Thyroid gland (tissue), 4 donors: Measurements from ENCODE around the gene CILP2.

ENCODE experiments used
- POLR2A ChIP-seq, 2 donors: fragments of 450-650 bp; IDR thresholded peaks; one replicate each; pipeline ENCODE4 v1.6.1; 2017; ENCODE audit warnings: antibody characterized with exemption in 2 of 2, mild to moderate bottlenecking in 2 of 2, moderate library complexity in 1 of 2
- TF ChIP-seq, protein P1 (sequence below), 6 experiments: fragments of 200-600 bp in 3 of 6; fragments of 450-650 bp in 3 of 6; sonication (generic) in 3 of 6; IDR thresholded peaks; one replicate each; pipeline ENCODE4 v1.5.1; 2016 to 2019; ENCODE audit warnings: antibody characterized with exemption in 6 of 6, mild to moderate bottlenecking in 2 of 6, inconsistent platforms in 1 of 6, moderate library complexity in 1 of 6

DNA sequence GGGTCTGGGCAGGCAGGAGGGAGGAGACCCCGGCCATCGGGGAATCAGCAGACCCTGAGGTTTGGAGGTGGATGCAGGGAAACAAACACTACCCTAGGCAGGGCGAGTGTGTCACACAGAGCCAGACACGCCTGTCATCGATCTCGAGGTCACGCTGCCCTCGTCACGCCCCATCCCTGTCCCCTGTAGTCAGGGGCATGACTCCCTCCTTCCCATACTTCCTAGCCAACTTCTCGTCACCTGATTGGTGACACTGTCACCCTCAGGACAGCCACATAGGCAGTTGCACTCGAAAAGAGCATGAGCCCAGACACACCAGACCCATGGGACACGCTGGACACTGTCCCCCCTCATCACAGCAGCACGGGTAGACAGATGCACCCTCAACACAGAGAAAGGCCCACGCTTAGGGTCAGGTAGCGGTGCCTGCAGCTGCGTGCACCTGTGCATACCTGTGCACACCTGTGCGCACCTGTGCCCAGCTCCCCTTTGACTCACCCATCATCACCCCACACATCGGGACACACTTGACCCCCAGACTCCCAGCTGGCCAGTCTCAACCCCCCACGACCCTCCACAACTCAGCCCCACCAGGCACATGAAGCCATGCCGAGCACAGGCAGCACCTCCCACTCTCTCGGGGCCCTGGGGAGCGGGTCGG lies 11.9 kb downstream of the CILP2 start:
- TF ChIP-seq, protein P1, sequence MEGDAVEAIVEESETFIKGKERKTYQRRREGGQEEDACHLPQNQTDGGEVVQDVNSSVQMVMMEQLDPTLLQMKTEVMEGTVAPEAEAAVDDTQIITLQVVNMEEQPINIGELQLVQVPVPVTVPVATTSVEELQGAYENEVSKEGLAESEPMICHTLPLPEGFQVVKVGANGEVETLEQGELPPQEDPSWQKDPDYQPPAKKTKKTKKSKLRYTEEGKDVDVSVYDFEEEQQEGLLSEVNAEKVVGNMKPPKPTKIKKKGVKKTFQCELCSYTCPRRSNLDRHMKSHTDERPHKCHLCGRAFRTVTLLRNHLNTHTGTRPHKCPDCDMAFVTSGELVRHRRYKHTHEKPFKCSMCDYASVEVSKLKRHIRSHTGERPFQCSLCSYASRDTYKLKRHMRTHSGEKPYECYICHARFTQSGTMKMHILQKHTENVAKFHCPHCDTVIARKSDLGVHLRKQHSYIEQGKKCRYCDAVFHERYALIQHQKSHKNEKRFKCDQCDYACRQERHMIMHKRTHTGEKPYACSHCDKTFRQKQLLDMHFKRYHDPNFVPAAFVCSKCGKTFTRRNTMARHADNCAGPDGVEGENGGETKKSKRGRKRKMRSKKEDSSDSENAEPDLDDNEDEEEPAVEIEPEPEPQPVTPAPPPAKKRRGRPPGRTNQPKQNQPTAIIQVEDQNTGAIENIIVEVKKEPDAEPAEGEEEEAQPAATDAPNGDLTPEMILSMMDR (IDR thresholded peaks at IDR 0.05): no peak
- TF ChIP-seq POLR2A (IDR thresholded peaks at IDR 0.05): no peak
